Osteocyte (in vitro differentiated cells): ENCODE measurements around the gene NECTIN4. TPM values are rescaled to one million over a fixed set of nuclear protein-coding genes. Genes with fewer than 3 reads are reported as not detected.

Experiments used
- DNase-seq: peaks from one replicate; pipeline ENCODE4 v3.0.0; 2021; ENCODE audit warnings: mixed read lengths; ENCODE audit not compliant: unreplicated experiment; ENCODE audit errors: extremely low spot score
- H3K27ac Mint-ChIP-seq: one replicate; pipeline ENCODE4 v1.8.0; 2021; ENCODE audit warnings: mild to moderate bottlenecking, mixed read lengths; ENCODE audit not compliant: unreplicated experiment
- H3K27me3 Mint-ChIP-seq: one replicate; pipeline ENCODE4 v1.8.0; 2021; ENCODE audit warnings: mixed read lengths; ENCODE audit not compliant: unreplicated experiment
- H3K36me3 Mint-ChIP-seq: one replicate; pipeline ENCODE4 v1.8.0; 2021; ENCODE audit warnings: mixed read lengths; ENCODE audit not compliant: unreplicated experiment
- H3K4me1 Mint-ChIP-seq: one replicate; pipeline ENCODE4 v1.8.0; 2021; ENCODE audit warnings: mixed read lengths; ENCODE audit not compliant: unreplicated experiment
- H3K4me3 Mint-ChIP-seq: one replicate; pipeline ENCODE4 v1.8.0; 2021; ENCODE audit warnings: mild to moderate bottlenecking, moderate library complexity, mixed read lengths; ENCODE audit not compliant: unreplicated experiment
- H3K9me3 Mint-ChIP-seq: one replicate; pipeline ENCODE4 v1.8.0; 2021; ENCODE audit warnings: mixed read lengths; ENCODE audit not compliant: unreplicated experiment
- total RNA-seq: library from RNA; stranded (reverse); gene quantifications from 2 replicates; pipeline ENCODE4 v1.2.1, GENCODE V29; 2021
- TF ChIP-seq, protein P1 (sequence below): fragments of 200-600 bp; sonication (generic); IDR thresholded peaks from 2 replicates; pipeline ENCODE4 v1.5.0; 2021; ENCODE audit warnings: antibody characterized with exemption, mild to moderate bottlenecking, moderate library complexity

NECTIN4 gene
- total RNA-seq, 1 donor from 2014 or later, result not detected

- peaks cover 7% of the 10 kb centered on the region for H3K4me1 Mint-ChIP-seq
- H3K9me3 Mint-ChIP-seq, result no peaks in the 10 kb centered on the region
- no peak overlapping the region for H3K27ac Mint-ChIP-seq
- DNase-seq, result no peak
- H3K4me3 Mint-ChIP-seq, result no peak overlapping the region
- no peaks in the 10 kb centered on the region for H3K36me3 Mint-ChIP-seq
- TF ChIP-seq, protein P1, sequence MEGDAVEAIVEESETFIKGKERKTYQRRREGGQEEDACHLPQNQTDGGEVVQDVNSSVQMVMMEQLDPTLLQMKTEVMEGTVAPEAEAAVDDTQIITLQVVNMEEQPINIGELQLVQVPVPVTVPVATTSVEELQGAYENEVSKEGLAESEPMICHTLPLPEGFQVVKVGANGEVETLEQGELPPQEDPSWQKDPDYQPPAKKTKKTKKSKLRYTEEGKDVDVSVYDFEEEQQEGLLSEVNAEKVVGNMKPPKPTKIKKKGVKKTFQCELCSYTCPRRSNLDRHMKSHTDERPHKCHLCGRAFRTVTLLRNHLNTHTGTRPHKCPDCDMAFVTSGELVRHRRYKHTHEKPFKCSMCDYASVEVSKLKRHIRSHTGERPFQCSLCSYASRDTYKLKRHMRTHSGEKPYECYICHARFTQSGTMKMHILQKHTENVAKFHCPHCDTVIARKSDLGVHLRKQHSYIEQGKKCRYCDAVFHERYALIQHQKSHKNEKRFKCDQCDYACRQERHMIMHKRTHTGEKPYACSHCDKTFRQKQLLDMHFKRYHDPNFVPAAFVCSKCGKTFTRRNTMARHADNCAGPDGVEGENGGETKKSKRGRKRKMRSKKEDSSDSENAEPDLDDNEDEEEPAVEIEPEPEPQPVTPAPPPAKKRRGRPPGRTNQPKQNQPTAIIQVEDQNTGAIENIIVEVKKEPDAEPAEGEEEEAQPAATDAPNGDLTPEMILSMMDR, result no peak
- no peaks in the 10 kb centered on the region for H3K27me3 Mint-ChIP-seq
Measured at GRCh38 chr1:161081519-161081918, 7.8 kb downstream of the NECTIN4 start.

DNA sequence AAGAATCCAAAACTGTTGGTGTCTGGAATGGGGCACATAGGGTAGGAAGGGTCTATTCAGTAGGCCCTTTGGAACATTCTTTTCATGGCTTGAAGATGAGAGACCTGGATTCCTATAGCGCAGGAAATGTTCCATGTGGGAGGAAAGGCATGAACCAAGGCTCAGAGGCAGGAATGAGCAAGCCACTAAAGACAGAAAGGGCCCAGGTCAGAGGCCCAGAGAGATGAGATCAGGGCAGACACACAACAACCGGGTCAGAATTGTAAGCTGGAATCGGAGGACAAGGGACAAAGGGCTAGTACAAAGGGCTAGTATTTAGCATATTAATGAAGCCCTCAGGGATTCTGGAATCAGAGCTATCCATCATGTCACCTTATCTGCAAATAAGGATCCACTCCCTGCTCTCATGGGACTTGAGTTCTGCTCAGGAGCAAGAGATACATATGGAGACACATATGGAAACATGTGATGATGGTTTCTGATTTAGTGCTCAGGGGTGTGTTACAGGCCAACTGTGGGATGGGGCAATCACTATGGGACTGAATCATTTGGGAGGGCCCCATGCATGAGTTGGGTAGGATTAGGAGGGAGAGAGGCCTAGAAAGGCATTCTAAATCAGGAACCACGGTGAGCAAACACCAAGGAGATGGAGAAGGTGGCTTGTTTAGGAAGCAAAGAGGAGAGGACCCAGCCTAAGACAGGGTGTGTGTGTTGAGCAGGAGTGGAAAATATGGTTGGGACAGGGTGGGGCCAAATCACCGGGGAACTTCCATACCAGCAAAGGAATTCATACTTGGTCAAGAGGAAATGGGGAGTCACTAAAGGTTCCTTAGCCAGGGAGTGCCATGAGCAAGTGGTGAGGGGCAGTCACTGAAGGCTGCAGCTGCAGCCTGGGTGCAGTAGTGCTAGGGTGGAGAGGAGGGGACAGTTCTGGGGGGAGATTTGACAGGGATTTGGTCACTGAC, 8.6 kb downstream of the NECTIN4 start:
- Mint-ChIP-seq H3K27me3 (no peaks in the 10 kb centered on the region), H3K4me1 (peaks cover 7% of the 10 kb centered on the region), H3K36me3 (no peaks in the 10 kb centered on the region), H3K4me3 (no peak overlapping the region), H3K9me3 (no peaks in the 10 kb centered on the region), H3K27ac (no peak overlapping the region)
- TF ChIP-seq, protein P1, result no peak
- no peak for DNase-seq

DNA sequence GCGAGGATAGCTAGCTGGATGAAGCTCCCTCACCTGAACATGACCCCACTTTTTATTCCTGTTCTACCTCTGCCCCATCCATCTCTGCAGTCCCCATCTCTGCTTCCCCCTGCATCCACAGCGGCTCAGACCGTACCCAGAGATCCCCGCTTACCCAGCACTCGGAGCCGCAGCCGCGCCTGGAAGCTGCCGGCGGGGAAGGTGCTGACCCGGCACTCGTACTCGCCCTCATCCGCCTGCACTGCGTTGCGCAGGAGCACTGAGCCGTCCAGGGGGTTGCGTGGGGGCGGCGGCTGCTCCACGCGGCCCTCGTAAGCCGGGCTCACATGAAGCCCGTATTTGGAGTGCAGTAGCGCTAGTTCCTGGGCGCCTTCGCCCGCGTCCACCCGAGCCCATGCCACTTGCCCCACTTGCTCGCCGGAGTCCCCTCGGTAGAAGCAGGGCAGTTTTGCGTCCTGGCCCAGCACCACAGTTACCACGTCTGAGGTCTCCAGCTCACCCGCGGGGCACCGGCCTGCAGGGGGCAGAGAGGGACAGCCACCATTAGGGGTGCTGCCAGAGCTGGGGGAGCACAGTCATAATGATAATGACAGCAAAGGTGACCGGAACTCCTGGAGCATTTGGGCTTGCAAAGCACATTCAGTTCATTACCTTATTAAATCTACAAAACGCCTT, 9.8 kb downstream of the NECTIN4 start:
- Mint-ChIP-seq H3K4me3 (no peak overlapping the region), H3K4me1 (peaks cover 7% of the 10 kb centered on the region), H3K27ac (no peak overlapping the region)

DNA sequence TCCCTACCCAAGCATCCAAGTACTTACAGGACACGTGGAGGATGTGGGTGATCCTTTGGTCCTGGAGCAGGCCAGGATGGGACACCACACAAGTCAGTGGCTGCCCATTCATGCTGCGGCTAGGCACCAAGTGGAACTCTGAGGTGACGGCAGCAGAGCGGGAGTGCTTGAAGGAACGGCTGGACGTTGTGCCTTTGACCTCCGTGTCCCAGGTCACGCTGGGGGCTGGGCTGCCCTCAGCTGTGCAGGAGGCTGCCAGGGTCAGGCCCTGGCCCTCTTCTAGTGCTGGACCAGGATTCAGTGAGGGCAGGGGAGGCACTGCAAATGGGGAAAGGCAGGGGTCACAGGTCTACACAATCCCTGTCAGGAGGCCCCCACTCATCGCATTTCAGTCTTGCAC, 11.9 kb downstream of the NECTIN4 start:
- no peak overlapping the region for H3K27ac Mint-ChIP-seq
- no peak for DNase-seq
- TF ChIP-seq, protein P1, result no peak
- no peaks in the 10 kb centered on the region for H3K9me3 Mint-ChIP-seq
- H3K36me3 Mint-ChIP-seq, result no peaks in the 10 kb centered on the region
- no peaks in the 10 kb centered on the region for H3K4me1 Mint-ChIP-seq
- no peak overlapping the region for H3K4me3 Mint-ChIP-seq
- H3K27me3 Mint-ChIP-seq, result no peaks in the 10 kb centered on the region

More for the DNA sequence above, 9.8 kb downstream of the NECTIN4 start:
- Mint-ChIP-seq H3K9me3 (no peaks in the 10 kb centered on the region), H3K27me3 (no peaks in the 10 kb centered on the region), H3K36me3 (no peaks in the 10 kb centered on the region)
- TF ChIP-seq, protein P1, result no peak
- DNase-seq, result no peak

- no peaks in the 10 kb centered on the region for H3K27me3 Mint-ChIP-seq
- no peaks in the 10 kb centered on the region for H3K4me1 Mint-ChIP-seq
- H3K36me3 Mint-ChIP-seq, result no peaks in the 10 kb centered on the region
- no peak overlapping the region for H3K27ac Mint-ChIP-seq
- no peak for DNase-seq
- TF ChIP-seq, protein P1, result no peak
- no peaks in the 10 kb centered on the region for H3K9me3 Mint-ChIP-seq
- H3K4me3 Mint-ChIP-seq, result no peak overlapping the region
Measured at GRCh38 chr1:161076410-161076809, 12.9 kb downstream of the NECTIN4 start.
